ENCODE measurements around the gene AK1. TPM values are rescaled to one million over a fixed set of nuclear protein-coding genes. Genes with fewer than 3 reads are reported as not detected.
"Not testable (repeated sequence)": the region's sequence is repeated elsewhere in the genome, so short reads cannot be mapped to it uniquely, and the experiment has no call there.

The AK1 gene
- polyA plus RNA-seq, 1 of the 3 experiments (the other 2 are of a cell fraction), result 125 TPM

DNA sequence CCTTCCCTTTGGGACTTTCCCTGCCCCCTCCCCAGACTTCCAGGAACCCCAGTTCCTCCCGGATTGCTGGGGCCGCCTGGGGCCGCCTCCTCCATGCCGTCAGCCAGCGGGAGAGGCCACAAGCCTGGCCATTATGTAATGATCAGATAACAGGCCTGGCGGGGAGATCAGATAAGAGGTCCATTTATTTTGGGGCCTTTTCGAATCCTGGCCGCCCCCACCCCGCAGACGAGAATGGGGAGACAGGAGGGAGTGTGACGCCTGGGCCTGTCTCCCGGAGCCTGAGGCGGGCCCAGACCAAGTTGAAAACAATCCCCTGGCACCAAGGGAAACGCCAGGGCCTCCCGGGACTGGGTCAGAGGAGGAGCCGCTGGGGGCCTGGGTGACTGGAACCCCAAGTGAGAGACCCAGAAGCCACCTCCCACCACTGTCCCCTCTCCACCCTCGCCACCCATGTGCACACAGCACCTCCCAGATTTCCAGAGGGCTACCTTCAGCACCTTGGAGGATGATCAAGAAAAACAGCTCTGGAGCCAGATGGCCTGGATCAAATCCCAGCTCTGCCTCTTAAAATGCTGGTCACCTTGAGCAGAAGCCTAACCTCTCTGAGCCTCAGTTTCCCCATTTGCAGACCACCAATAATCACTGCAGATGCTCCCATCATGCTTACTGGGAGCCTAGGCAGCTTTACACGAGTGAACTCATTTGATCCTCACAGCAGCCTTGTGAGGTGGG, 30.9 kb downstream of the AK1 start:
- 75% methylated on average over 17 of the region's 18 CpGs for WGBS (ENCODE audit: low lambda C conversion rate)
- DNase-seq, result peak; percentile 80
- H2AFZ ChIP-seq (ENCODE audit: low read depth), result no peak overlapping the region
- peaks cover 58% of the 10 kb centered on the region for H3K79me2 ChIP-seq (ENCODE audit: insufficient read depth)
- CTCF ChIA-PET, result interaction anchor here (1.0 to 3.8 kb wide), 2 partner anchors 23 to 111 kb away, joined by 3 to 16 read pairs; partner anchors contain the start of gene TOR2A
- no peaks in the 10 kb centered on the region for H4K20me1 ChIP-seq (ENCODE audit: insufficient read depth)
- H3K9me2 ChIP-seq, result no peaks in the 10 kb centered on the region
- H3K9me3 ChIP-seq, result peaks cover 7% of the 10 kb centered on the region; the same call in 1 of the 2 replicates
- H3K4me1 ChIP-seq (ENCODE audit: control insufficient read depth in 1 of 2, insufficient read depth in 2 of 2, low read depth in 1 of 2, low read length in 1 of 2), result peaks cover 5 to 10% of the 10 kb centered on the region in 2 experiments; a peak in 2 of 4 replicates
- POLR2A ChIA-PET, result no interaction called here
- TF ChIP-seq ELF1 (IDR thresholded peaks at IDR 0.05), result no peak
- no peak for TF ChIP-seq FOSL2 (IDR thresholded peaks at IDR 0.05; ENCODE audit: borderline replicate concordance, low read depth)
- TF ChIP-seq FOXM1 (IDR thresholded peaks at IDR 0.05; ENCODE audit: low read depth), result no peak
- TF ChIP-seq MEF2A (IDR thresholded peaks at IDR 0.05; ENCODE audit: borderline replicate concordance, low read depth), result no peak
- TF ChIP-seq MXI1 (IDR thresholded peaks at IDR 0.05; ENCODE audit: low read depth, low read length), result peak; percentile 23; the same call in 1 of the 2 replicates
- TF ChIP-seq EP300 (IDR thresholded peaks at IDR 0.05; ENCODE audit: borderline replicate concordance in 1 of 2, low read depth in 1 of 2, low read length in 1 of 2), result peak in 1 of 2 experiments; percentile 45; a peak in 1 of 4 replicates
- TF ChIP-seq, protein P1, sequence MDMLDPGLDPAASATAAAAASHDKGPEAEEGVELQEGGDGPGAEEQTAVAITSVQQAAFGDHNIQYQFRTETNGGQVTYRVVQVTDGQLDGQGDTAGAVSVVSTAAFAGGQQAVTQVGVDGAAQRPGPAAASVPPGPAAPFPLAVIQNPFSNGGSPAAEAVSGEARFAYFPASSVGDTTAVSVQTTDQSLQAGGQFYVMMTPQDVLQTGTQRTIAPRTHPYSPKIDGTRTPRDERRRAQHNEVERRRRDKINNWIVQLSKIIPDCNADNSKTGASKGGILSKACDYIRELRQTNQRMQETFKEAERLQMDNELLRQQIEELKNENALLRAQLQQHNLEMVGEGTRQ (IDR thresholded peaks at IDR 0.05; ENCODE audit: borderline replicate concordance, low read depth, low read length), result no peak
- 0 out of 2 replicates have a peak, but pooled peaks have one; percentile 27 for TF ChIP-seq RCOR1 (IDR thresholded peaks at IDR 0.05; ENCODE audit: low read length)
- TF ChIP-seq RAD21 (IDR thresholded peaks at IDR 0.05; ENCODE audit: low read length), result no peak
- no peak for TF ChIP-seq GABPA (IDR thresholded peaks at IDR 0.05; ENCODE audit: low read depth)
- TF ChIP-seq, protein P2, sequence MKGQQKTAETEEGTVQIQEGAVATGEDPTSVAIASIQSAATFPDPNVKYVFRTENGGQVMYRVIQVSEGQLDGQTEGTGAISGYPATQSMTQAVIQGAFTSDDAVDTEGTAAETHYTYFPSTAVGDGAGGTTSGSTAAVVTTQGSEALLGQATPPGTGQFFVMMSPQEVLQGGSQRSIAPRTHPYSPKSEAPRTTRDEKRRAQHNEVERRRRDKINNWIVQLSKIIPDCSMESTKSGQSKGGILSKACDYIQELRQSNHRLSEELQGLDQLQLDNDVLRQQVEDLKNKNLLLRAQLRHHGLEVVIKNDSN (IDR thresholded peaks at IDR 0.05; ENCODE audit: borderline replicate concordance, low read depth), result no peak
- TF ChIP-seq JUND (IDR thresholded peaks at IDR 0.05), result no peak
- TF ChIP-seq, protein P3, sequence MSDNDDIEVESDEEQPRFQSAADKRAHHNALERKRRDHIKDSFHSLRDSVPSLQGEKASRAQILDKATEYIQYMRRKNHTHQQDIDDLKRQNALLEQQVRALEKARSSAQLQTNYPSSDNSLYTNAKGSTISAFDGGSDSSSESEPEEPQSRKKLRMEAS (IDR thresholded peaks at IDR 0.05; ENCODE audit: low read depth), result no peak
- TF ChIP-seq CHD2 (IDR thresholded peaks at IDR 0.05; ENCODE audit: low read length, partially characterized antibody), result peak; percentile 53
- peak; percentile 86 for TF ChIP-seq GATA2 (CRISPR knock-in tag; IDR thresholded peaks at IDR 0.05)
- TF ChIP-seq PBX3 (IDR thresholded peaks at IDR 0.05), result no peak
- TF ChIP-seq POLR2AphosphoS5 (IDR thresholded peaks at IDR 0.05; ENCODE audit: low read depth, low read length), result no peak
- TF ChIP-seq RFX5 (IDR thresholded peaks at IDR 0.05; ENCODE audit: low read length), result no peak
- TF ChIP-seq REST (IDR thresholded peaks at IDR 0.05; ENCODE audit: low read depth, low read length), result no peak
- no peak overlapping the region for H3K9ac ChIP-seq
- H3K4me2 ChIP-seq, result no peak overlapping the region
- peaks cover 7 to 16% of the 10 kb centered on the region in 2 experiments for H3K36me3 ChIP-seq (replicated peaks in 1 of 2; ENCODE audit: control insufficient read depth in 1 of 2, insufficient read depth in 2 of 2, low read length in 1 of 2)
- H3K27me3 ChIP-seq (ENCODE audit: insufficient read depth), result no peaks in the 10 kb centered on the region
- H3F3A ChIP-seq (replicated peaks; ENCODE audit: insufficient read depth), result no peaks in the 10 kb centered on the region
- peak overlapping the region in 1 of 2 experiments; percentile 64; a peak in 2 of 4 replicates for H3K27ac ChIP-seq (ENCODE audit: low read depth in 2 of 2, low read length in 1 of 2)
- H3K4me3 ChIP-seq (ENCODE audit: low read depth in 2 of 2, low read length in 1 of 2), result no peak overlapping the region

- CTCF ChIA-PET, result interaction anchor here (0.6 to 3.8 kb wide), 5 partner anchors 8 to 111 kb away, joined by 3 to 16 read pairs (median 3); partner anchors contain the start of gene TOR2A
- H4K20me1 ChIP-seq (ENCODE audit: insufficient read depth); POLR2A ChIA-PET; H3K4me2 ChIP-seq; H3K27me3 ChIP-seq (ENCODE audit: insufficient read depth); H3K9me2 ChIP-seq; DNase-seq; H3K27ac ChIP-seq (ENCODE audit: low read depth in 2 of 2, low read length in 1 of 2); H3K9ac ChIP-seq; H3K4me3 ChIP-seq (ENCODE audit: low read depth in 2 of 2, low read length in 1 of 2); H3K9me3 ChIP-seq; H2AFZ ChIP-seq (ENCODE audit: low read depth); H3F3A ChIP-seq (replicated peaks; ENCODE audit: insufficient read depth): not testable (repeated sequence)
- Histone ChIP-seq H3K4me1 (ENCODE audit: control insufficient read depth in 1 of 2, insufficient read depth in 2 of 2, low read depth in 1 of 2, low read length in 1 of 2) (peaks cover 5 to 10% of the 10 kb centered on the region in 2 experiments; a peak in 2 of 4 replicates), H3K36me3 (replicated peaks in 1 of 2; ENCODE audit: control insufficient read depth in 1 of 2, insufficient read depth in 2 of 2, low read length in 1 of 2) (peaks cover 7 to 17% of the 10 kb centered on the region in 2 experiments), H3K79me2 (ENCODE audit: insufficient read depth) (peaks cover 52% of the 10 kb centered on the region)
- 96% methylated on average over 4 of the region's 4 CpGs for WGBS (ENCODE audit: low lambda C conversion rate)
Measured at GRCh38 chr9:127845619-127846018, 31.9 kb downstream of the AK1 start.
